WI38 (cell line): ENCODE data around the gene PDCD11.
"Not testable (repeated sequence)": the region's sequence is repeated elsewhere in the genome, so short reads cannot be mapped to it uniquely, and the experiment has no call there.

ENCODE experiments used
- H3K4me3 ChIP-seq: 2 replicates; pipeline ENCODE4 v1.5.1; 2011; ENCODE audit warnings: low read depth, mild to moderate bottlenecking, control low read depth, low read length
- CTCF ChIP-seq: IDR thresholded peaks from 2 replicates; pipeline ENCODE4 v1.5.1; 2012; ENCODE audit warnings: low read depth, mild to moderate bottlenecking, control low read depth, low read length

PDCD11 gene

GRCh38 chr10:103396067-103396788 is at the start of gene PDCD11, which contains the start of gene ATP5MK:
Gene PDCD11, plus strand, starts transcription at chr10:103396626. Its CDS starts 1,801 bp downstream, at chr10:103398427.
Gene ATP5MK, minus strand, starts transcription at chr10:103396475. Its CDS starts 4,018 bp downstream, at chr10:103392457.
- H3K4me3 ChIP-seq, result peak within 1 kb of the TSS; percentile 96
- no peak for TF ChIP-seq CTCF

GRCh38 chr10:103350175-103350516 is 46.3 kb upstream of the PDCD11 start:
- peak overlapping the region; percentile 77 for H3K4me3 ChIP-seq
- TF ChIP-seq CTCF, result no peak

- TF ChIP-seq CTCF, result no peak
- H3K4me3 ChIP-seq, result peak within 1 kb of the TSS; percentile 77
Measured at GRCh38 chr10:103350517-103351260, 45.7 kb upstream of the PDCD11 start, which contains the start of gene PCGF6. Gene PCGF6, minus strand, starts transcription at chr10:103351140. Its CDS starts 74 bp downstream, at chr10:103351066.

GRCh38 chr10:103353281-103353680 is 43.1 kb upstream of the PDCD11 start:
- no peak overlapping the region for H3K4me3 ChIP-seq
- no peak for TF ChIP-seq CTCF

- H3K4me3 ChIP-seq, result not testable (repeated sequence)
Measured at GRCh38 chr10:103354567-103354966, 41.9 kb upstream of the PDCD11 start.

GRCh38 chr10:103355906-103356599 is 40.4 kb upstream of the PDCD11 start:
- H3K4me3 ChIP-seq, result no peak overlapping the region
- no peak for TF ChIP-seq CTCF

GRCh38 chr10:103359493-103359892 is 36.9 kb upstream of the PDCD11 start:
- H3K4me3 ChIP-seq, result not testable (repeated sequence)

GRCh38 chr10:103360791-103361190 is 35.6 kb upstream of the PDCD11 start:
- H3K4me3 ChIP-seq, result not testable (repeated sequence)
